Astrocyte (in vitro differentiated cells and primary cell): ENCODE data around the gene SSBP2. TPM values are rescaled to one million over a fixed set of nuclear protein-coding genes. Genes with fewer than 3 reads are reported as not detected.
A peak's percentile ranks its signal among the peaks of the same experiment; 100 is the strongest.

Experiments used
- DNase-seq: peaks from one replicate; pipeline ENCODE4 v3.0.0-alpha.2; 2010; ENCODE audit warnings: low read depth
- FAIRE-seq: peaks from 2 replicates; lab custom pipeline; 2011; peaks lifted over from hg19 to GRCh38; lab: Jason Lieb, UNC
- H2AFZ ChIP-seq: 2 replicates; pipeline ENCODE4 v1.6.0; 2012; ENCODE audit warnings: low read depth, low read length, inconsistent platforms
- H3K27ac ChIP-seq: 2 replicates; pipeline ENCODE4 v1.5.1; 2011; ENCODE audit warnings: low read depth, low read length, inconsistent platforms
- H3K27me3 ChIP-seq: 2 replicates; pipeline ENCODE4 v1.6.0; 2011; ENCODE audit warnings: low read length, inconsistent platforms; ENCODE audit not compliant: insufficient read depth
- H3K36me3 ChIP-seq: 2 replicates; pipeline ENCODE4 v1.5.1; 2011; ENCODE audit warnings: low read length, inconsistent platforms; ENCODE audit not compliant: insufficient read depth
- H3K4me1 ChIP-seq: 2 replicates; pipeline ENCODE4 v1.5.1; 2011; ENCODE audit warnings: low read length, inconsistent platforms; ENCODE audit not compliant: insufficient read depth
- H3K4me2 ChIP-seq: 2 replicates; pipeline ENCODE4 v1.6.0; 2012; ENCODE audit warnings: low read length, inconsistent platforms
- H3K4me3 ChIP-seq: 2 replicates; pipeline ENCODE4 v1.5.1; 2011; ENCODE audit warnings: low read depth, mild to moderate bottlenecking, low read length, inconsistent platforms; ENCODE audit not compliant: insufficient read depth
- H3K79me2 ChIP-seq: 2 replicates; pipeline ENCODE4 v1.6.0; 2012; ENCODE audit warnings: mild to moderate bottlenecking, low read length, inconsistent platforms; ENCODE audit not compliant: insufficient read depth
- H3K9ac ChIP-seq: 2 replicates; pipeline ENCODE4 v1.6.0; 2012; ENCODE audit warnings: mild to moderate bottlenecking, low read length, inconsistent platforms
- H3K9me3 ChIP-seq: 2 replicates; pipeline ENCODE4 v1.5.1; 2012; ENCODE audit warnings: low read depth, mild to moderate bottlenecking, low read length, inconsistent platforms; ENCODE audit not compliant: insufficient read depth
- H4K20me1 ChIP-seq: 2 replicates; pipeline ENCODE4 v1.6.0; 2012; ENCODE audit warnings: low read length, inconsistent platforms; ENCODE audit not compliant: insufficient read depth
- H3K27ac Mint-ChIP-seq: one replicate; pipeline ENCODE4 v1.8.0; 2021; ENCODE audit warnings: mild to moderate bottlenecking, mixed read lengths; ENCODE audit not compliant: unreplicated experiment
- H3K27me3 Mint-ChIP-seq: one replicate; pipeline ENCODE4 v1.8.0; 2021; ENCODE audit warnings: low read depth, mixed read lengths; ENCODE audit not compliant: unreplicated experiment
- H3K36me3 Mint-ChIP-seq: one replicate; pipeline ENCODE4 v1.8.0; 2021; ENCODE audit warnings: low read depth, mixed read lengths; ENCODE audit not compliant: unreplicated experiment
- H3K4me1 Mint-ChIP-seq: one replicate; pipeline ENCODE4 v1.8.0; 2021; ENCODE audit warnings: low read depth, mixed read lengths; ENCODE audit not compliant: unreplicated experiment
- H3K4me3 Mint-ChIP-seq: one replicate; pipeline ENCODE4 v1.8.0; 2021; ENCODE audit warnings: mild to moderate bottlenecking, moderate library complexity, mixed read lengths; ENCODE audit not compliant: unreplicated experiment
- H3K9me3 Mint-ChIP-seq: one replicate; pipeline ENCODE4 v1.8.0; 2021; ENCODE audit warnings: mild to moderate bottlenecking, mixed read lengths; ENCODE audit not compliant: unreplicated experiment
- CTCF ChIP-seq: IDR thresholded peaks from 2 replicates; pipeline ENCODE4 v1.5.1; 2011; ENCODE audit warnings: low read depth, mild to moderate bottlenecking, inconsistent platforms, low read length, moderate library complexity; ENCODE audit not compliant: insufficient read depth
- EZH2 ChIP-seq: IDR thresholded peaks from 2 replicates; pipeline ENCODE4 v1.6.1; 2012; ENCODE audit warnings: mild to moderate bottlenecking, low read length, inconsistent platforms; ENCODE audit not compliant: insufficient read depth
- total RNA-seq: library from RNA; stranded (reverse); gene quantifications from 2 replicates; pipeline ENCODE4 v1.2.1, GENCODE V29; 2021

SSBP2 gene
- total RNA-seq, 1 donor from 2014 or later, result 59.8 TPM

- FAIRE-seq, result peak; percentile 82
- no peaks in the 10 kb centered on the region for H3K36me3 ChIP-seq
- no peak for DNase-seq
- no peak for TF ChIP-seq EZH2
- TF ChIP-seq CTCF, result no peak
- no peaks in the 10 kb centered on the region for H3K27me3 ChIP-seq
- H3K9me3 ChIP-seq, result no peaks in the 10 kb centered on the region
- H3K36me3 Mint-ChIP-seq, result peaks cover 12% of the 10 kb centered on the region
- peak overlapping the region; percentile 28 for H3K4me3 Mint-ChIP-seq
- H3K4me3 ChIP-seq, result no peak overlapping the region
- H3K9ac ChIP-seq, result no peak overlapping the region
- H4K20me1 ChIP-seq, result no peaks in the 10 kb centered on the region
- no peaks in the 10 kb centered on the region for H3K4me1 ChIP-seq
- H2AFZ ChIP-seq, result no peak overlapping the region
- H3K27ac ChIP-seq, result no peak overlapping the region
- peaks cover 23% of the 10 kb centered on the region for H3K4me1 Mint-ChIP-seq
- H3K4me2 ChIP-seq, result no peak overlapping the region
- no peak overlapping the region for H3K27ac Mint-ChIP-seq
- H3K79me2 ChIP-seq, result no peaks in the 10 kb centered on the region
- no peaks in the 10 kb centered on the region for H3K27me3 Mint-ChIP-seq
- H3K9me3 Mint-ChIP-seq, result no peaks in the 10 kb centered on the region
Observed at GRCh38 chr5:81534441-81534840, 216.5 kb downstream of the SSBP2 start.

- H3K9me3 Mint-ChIP-seq, result no peaks in the 10 kb centered on the region
- FAIRE-seq, result no peak
Observed at GRCh38 chr5:81533629-81534405, 217.1 kb downstream of the SSBP2 start.

More at GRCh38 chr5:81533629-81534405, 217.1 kb downstream of the SSBP2 start:
- H3K27ac ChIP-seq, result no peak overlapping the region
- Mint-ChIP-seq H3K27ac (no peak overlapping the region), H3K36me3 (peaks cover 6% of the 10 kb centered on the region), H3K4me1 (peaks cover 23% of the 10 kb centered on the region), H3K4me3 (peak overlapping the region; percentile 28), H3K27me3 (no peaks in the 10 kb centered on the region)
- no peaks in the 10 kb centered on the region for H3K4me1 ChIP-seq
- TF ChIP-seq EZH2, result no peak
- no peak for TF ChIP-seq CTCF
- H3K9ac ChIP-seq, result no peak overlapping the region
- H2AFZ ChIP-seq, result no peak overlapping the region
- H3K27me3 ChIP-seq, result no peaks in the 10 kb centered on the region
- no peak overlapping the region for H3K4me2 ChIP-seq
- no peaks in the 10 kb centered on the region for H3K36me3 ChIP-seq
- no peaks in the 10 kb centered on the region for H4K20me1 ChIP-seq
- H3K4me3 ChIP-seq, result no peak overlapping the region
- no peak for DNase-seq
- no peaks in the 10 kb centered on the region for H3K79me2 ChIP-seq
- no peaks in the 10 kb centered on the region for H3K9me3 ChIP-seq
